WI38 (cell line): ENCODE measurements around the gene MBD4.

Experiments
- H3K4me3 ChIP-seq: 2 replicates; pipeline ENCODE4 v1.5.1; 2011; ENCODE audit warnings: low read depth, mild to moderate bottlenecking, control low read depth, low read length
- TF ChIP-seq, protein P1 (sequence below): IDR thresholded peaks from 2 replicates; pipeline ENCODE4 v1.5.1; 2012; ENCODE audit warnings: low read depth, mild to moderate bottlenecking, control low read depth, low read length

Gene MBD4

DNA sequence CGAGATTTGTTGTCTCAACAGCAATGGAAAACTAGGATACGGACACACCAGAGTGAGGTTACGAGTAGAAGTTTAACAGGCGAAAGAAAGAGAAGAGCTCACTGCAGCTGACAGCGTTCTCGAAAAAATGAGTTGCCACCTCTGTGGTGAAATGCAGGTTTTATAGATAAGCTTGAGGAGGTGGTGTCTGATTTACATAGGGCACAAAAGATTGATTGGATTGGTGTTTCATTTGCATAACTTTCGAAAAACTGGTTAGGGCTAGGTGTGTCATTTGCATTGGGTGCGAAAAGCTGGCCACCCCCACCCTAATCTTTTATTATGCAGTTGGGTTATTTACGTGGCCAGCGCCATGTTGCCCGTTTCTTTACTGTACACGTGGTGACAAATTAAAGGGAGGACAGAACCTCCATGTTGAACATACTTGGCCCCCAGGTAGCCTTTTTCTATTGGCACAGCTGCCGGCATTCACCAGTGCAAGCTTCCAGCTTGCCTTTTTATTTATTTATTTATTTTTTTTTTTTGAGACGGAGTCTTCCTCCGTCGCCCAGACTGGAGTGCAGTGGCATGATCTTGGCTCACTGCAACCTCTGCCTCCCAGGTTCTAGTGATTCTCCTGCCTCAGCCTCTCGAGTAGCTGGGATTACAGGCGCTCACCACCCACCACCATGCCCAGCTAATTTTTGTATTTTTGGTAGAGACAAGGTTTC lies 8.6 kb upstream of the MBD4 start:
- H3K4me3 ChIP-seq = no peak overlapping the region
- TF ChIP-seq, protein P1, sequence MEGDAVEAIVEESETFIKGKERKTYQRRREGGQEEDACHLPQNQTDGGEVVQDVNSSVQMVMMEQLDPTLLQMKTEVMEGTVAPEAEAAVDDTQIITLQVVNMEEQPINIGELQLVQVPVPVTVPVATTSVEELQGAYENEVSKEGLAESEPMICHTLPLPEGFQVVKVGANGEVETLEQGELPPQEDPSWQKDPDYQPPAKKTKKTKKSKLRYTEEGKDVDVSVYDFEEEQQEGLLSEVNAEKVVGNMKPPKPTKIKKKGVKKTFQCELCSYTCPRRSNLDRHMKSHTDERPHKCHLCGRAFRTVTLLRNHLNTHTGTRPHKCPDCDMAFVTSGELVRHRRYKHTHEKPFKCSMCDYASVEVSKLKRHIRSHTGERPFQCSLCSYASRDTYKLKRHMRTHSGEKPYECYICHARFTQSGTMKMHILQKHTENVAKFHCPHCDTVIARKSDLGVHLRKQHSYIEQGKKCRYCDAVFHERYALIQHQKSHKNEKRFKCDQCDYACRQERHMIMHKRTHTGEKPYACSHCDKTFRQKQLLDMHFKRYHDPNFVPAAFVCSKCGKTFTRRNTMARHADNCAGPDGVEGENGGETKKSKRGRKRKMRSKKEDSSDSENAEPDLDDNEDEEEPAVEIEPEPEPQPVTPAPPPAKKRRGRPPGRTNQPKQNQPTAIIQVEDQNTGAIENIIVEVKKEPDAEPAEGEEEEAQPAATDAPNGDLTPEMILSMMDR = no peak

DNA sequence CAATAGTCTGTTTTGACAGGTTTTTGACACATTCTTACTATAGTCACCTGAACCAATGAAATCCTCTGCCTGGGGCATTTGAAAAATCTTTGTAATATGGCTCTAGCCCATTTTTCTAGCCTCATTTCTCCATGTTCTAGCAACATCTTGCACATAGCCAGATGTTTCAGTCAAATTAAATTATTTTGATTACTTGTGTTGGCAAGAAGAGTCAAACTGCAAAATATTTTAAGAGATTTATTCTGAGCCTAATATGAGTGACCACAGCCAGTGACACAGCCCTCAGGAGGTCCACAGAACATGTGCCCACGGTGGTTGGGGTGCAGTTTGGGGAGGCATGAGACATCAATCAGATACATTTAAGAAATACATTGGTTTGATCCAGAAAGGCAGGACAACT lies 7.2 kb upstream of the MBD4 start:
- no peak overlapping the region for H3K4me3 ChIP-seq
- TF ChIP-seq, protein P1 = no peak

DNA sequence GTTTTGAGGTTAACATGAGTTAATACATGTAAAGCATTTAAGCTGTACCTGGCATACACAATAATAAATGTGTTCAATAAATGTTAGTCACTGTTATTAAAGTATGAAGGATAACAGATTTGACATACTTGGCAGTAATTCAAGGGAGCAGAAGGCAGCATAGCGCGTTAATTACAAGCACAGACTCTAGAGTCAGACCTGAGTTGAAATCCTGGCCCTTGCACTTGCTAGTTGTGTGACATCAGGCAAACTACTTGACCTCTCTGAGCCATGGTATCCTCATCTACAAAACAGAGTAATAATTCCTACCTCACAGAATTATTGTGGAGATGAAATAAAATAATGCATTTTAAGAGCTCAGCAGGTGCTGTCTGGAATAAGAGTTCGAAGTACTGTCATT lies 5.7 kb upstream of the MBD4 start:
- TF ChIP-seq, protein P1 = no peak
- H3K4me3 ChIP-seq = no peak overlapping the region

DNA sequence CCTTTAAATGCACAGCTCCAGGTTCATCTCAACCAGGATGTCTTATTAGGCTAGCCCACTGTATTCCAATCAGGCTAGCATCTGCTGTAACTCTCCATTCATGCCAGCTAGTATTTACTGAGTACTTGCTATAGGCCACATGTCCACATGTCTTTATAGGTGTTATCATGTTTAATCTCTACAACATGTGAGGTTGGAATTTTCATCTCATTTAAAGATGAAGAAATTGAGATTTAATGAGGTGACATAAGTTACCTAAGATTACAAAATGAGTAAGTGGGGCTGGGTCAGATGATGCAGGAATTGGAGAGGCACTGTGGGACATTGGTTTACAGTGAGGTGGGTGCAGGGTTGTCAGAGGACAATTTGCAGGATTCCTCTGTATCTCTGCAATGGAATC lies 3.2 kb upstream of the MBD4 start:
- H3K4me3 ChIP-seq = no peak overlapping the region

DNA sequence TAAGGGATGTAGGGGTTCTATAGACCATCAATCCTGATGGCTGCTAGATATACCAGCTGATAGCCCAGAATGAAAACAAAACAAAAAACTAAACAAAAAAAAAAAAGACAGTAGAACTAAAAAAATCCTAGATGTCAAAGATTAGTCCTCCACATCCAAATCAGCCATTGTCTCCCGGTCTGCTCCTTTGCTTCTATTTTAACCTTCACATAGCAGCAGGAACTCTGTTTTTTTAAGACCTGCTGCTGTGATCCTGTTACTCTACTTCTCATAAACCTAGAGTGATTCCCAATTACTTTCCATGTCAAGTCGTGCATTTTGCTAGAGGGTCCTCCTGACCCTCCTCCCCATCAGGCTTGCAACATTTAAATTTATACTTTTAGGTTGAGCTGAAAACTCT lies 2.7 kb upstream of the MBD4 start:
- no peak overlapping the region for H3K4me3 ChIP-seq
- TF ChIP-seq, protein P1 = no peak

More for the DNA sequence above, 3.2 kb upstream of the MBD4 start:
- TF ChIP-seq, protein P1 = no peak

DNA sequence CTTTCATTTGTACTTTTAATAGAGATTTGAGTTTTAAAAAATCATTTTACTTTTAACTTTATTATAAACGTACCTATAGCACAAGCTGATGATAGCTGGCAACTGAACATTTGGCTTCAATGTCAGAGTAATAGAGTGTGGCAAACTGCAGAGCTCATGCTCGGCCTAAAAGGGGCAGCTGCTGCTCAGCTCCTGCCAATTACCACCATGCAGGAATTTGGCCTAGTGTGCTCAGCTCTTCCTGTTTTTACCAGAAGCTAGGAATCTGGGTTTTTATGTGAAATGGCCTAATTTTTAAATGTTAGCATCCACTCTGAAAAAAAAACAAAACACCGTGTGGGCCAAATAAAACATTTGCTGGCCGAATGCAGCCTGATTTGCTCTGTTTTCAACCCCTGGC lies 2.0 kb upstream of the MBD4 start:
- peak overlapping the region; percentile 7 for H3K4me3 ChIP-seq
- TF ChIP-seq, protein P1 = no peak

DNA sequence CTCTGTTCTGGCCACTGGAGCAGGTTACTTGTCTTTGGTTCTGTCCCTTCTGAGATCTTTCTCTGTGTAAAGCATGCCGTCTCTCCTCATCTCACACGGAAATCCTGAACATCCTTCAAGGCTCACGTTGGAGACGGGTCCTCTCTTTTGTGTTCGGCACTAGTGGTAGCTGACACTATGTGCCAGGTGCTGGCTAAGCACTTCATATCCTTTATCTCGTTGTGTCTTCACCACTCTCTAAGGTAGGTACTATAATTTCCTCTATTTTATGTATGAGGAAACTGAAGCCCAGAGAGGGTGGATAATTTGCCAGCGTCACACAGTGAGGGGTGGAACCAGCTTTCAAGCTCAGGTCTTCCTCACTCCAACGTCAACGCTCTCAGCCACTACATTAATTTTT lies 1.5 kb upstream of the MBD4 start:
- H3K4me3 ChIP-seq = peak overlapping the region; percentile 99
- TF ChIP-seq, protein P1 = no peak
